Heart right ventricle (tissue), 16 donors: ENCODE data around the gene SNPH. TPM values are rescaled to one million over a fixed set of nuclear protein-coding genes. Genes with fewer than 3 reads are reported as not detected.

Experiments
- ATAC-seq, 8 donors: fragments of 200-7000 bp; cut with Tn5 transposase; one replicate each; pipeline ENCODE4 v1.9.1; 2020; ENCODE audit warnings: mild to moderate bottlenecking in 8 of 8, moderate library complexity in 8 of 8, moderate number of reproducible peaks in 1 of 8
- DNase-seq, 2 donors: peaks; one replicate each; pipeline ENCODE4 v3.0.0-alpha.2; 2020
- H3K27ac ChIP-seq, 10 donors: fragments of 200-600 bp; sonication (generic) in 2 of 10; one replicate each; pipeline versions ENCODE4 v1.5.0 to v1.8.0; 2020 to 2022; ENCODE audit warnings: mild to moderate bottlenecking in 3 of 10
- H3K27me3 ChIP-seq, 7 donors: fragments of 200-600 bp; one replicate each; pipeline ENCODE4 v1.8.0; 2021 to 2022; ENCODE audit warnings: mild to moderate bottlenecking in 2 of 7
- H3K36me3 ChIP-seq, 9 donors: fragments of 200-600 bp; sonication (generic) in 1 of 9; one replicate each; pipeline versions ENCODE4 v1.5.0 to v1.8.0; 2020 to 2022; ENCODE audit warnings: mild to moderate bottlenecking in 2 of 9
- H3K4me1 ChIP-seq, 9 donors: fragments of 200-600 bp; sonication (generic) in 1 of 9; one replicate each; pipeline versions ENCODE4 v1.5.0 to v1.8.0; 2020 to 2022; ENCODE audit warnings: mild to moderate bottlenecking in 4 of 9
- H3K4me3 ChIP-seq, 10 donors: fragments of 200-600 bp; sonication (generic) in 2 of 10; one replicate each; pipeline versions ENCODE4 v1.5.0 to v1.8.0; 2020 to 2022; ENCODE audit warnings: mild to moderate bottlenecking in 7 of 10, moderate library complexity in 2 of 10
- H3K9me3 ChIP-seq, 11 donors: fragments of 200-600 bp in 10 of 11; sonication (generic) in 2 of 11; one replicate each; pipeline versions ENCODE4 v1.5.0 to v1.8.0; 2013 to 2022; ENCODE audit warnings: mild to moderate bottlenecking in 2 of 11, control low read depth in 1 of 11, moderate library complexity in 1 of 11
- WGBS, 2 donors: extraction: QIAGEN DNeasy Blood & Tissue Kit; methylation state at CpG; one replicate each; pipeline ENCODE4 v1.1.7; 2013; ENCODE audit warnings: inconsistent platforms in 1 of 2; 5-methylcytosine and 5-hydroxymethylcytosine counted together
- intact Hi-C, 10 donors: fragments of 100-400 bp; cut with DNase I; formaldehyde crosslinking; loops; one replicate each; pipeline versions ENCODE4 v1.11.1 to v1.14.2; 2022
- polyA plus RNA-seq, 2 donors: library from polyadenylated mRNA; stranded (reverse); fragments of 200-250 nt; gene quantifications; one replicate each; pipeline ENCODE4 v1.2.3, GENCODE V29; 2013
- total RNA-seq, 10 donors: library from RNA; stranded (reverse); fragmentation: NEBNext Ultra II Directional in 3 of 10; extraction: Animal tissue kit (Norgen Biotek cat#: 25700) in 3 of 10; gene quantifications; one replicate each; pipeline versions ENCODE4 v1.2.1 to v1.2.4, GENCODE V29; 2021 to 2023
- TF ChIP-seq, protein P1 (sequence below), 9 donors: fragments of 200-600 bp; sonication (generic) in 2 of 9; IDR thresholded peaks; one replicate each; pipeline versions ENCODE4 v1.5.0 to v1.8.0; 2021 to 2022; ENCODE audit warnings: antibody characterized with exemption in 9 of 9, mild to moderate bottlenecking in 5 of 9, moderate library complexity in 1 of 9
- donor health status: Arrhythmogenic right ventricular cardiomyopathy.
- donor health status: ischemic (EF 13 %, LVEDD 7.1; RV severe dilation, severe dysfunction).
- donor health status: healthy with polysubstance abuse.
- donor health status: DM: no; HTN: yes; CAD: no.
- donor health status: DM: no; HTN: no; CAD: no.
- donor health status: ischemic (EF 25% LVEDD 6.9; RV normal size, moderate dysfunction).
- donor health status: ischemic (EF 25% LVEDD 5.7; RV mildly dilated, moderate dysfunction).
- donor health status: healthy.
- donor health status: DM: yes; HTN: yes; CAD: no.
- donor health status: Ischemic cardiomyopathy.
- donor health status: ischemic (EF 35%, LVEDD 5.7; RV mildly dilated, moderate dysfunction).
- donor health status: nonischemic (EF 11% LVEDD 7.7; RV severe dilation, severe dysfunction).
- donor health status: DM: yes; HTN: yes; CAD: no.
- donor health status: PGD.
- donor health status: ischemic (EF 29% LVEDD 5.4; RV normal size, mild dysfunction).
- donor health status: nonischemic (EF 23%, LVEDD 6.1; RV moderate dilation, normal function).

Gene SNPH
- total and polyA plus RNA-seq, 12 donors, result 1.5 to 14.3 (median 9.9) TPM

- DNase-seq, result no peak
- Histone ChIP-seq H3K4me1 (peaks cover 0 to 9% (median 0%) of the 10 kb centered on the region in 9 donors), H3K4me3 (no peak overlapping the region), H3K27ac (no peak overlapping the region), H3K36me3 (no peaks in the 10 kb centered on the region), H3K9me3 (no peaks in the 10 kb centered on the region), H3K27me3 (no peaks in the 10 kb centered on the region)
- intact Hi-C loops, result no loop called here
- no peak for ATAC-seq
- WGBS, 2 donors, result 76 to 82% methylated on average over 2 of the region's 2 CpGs
- TF ChIP-seq, protein P1, sequence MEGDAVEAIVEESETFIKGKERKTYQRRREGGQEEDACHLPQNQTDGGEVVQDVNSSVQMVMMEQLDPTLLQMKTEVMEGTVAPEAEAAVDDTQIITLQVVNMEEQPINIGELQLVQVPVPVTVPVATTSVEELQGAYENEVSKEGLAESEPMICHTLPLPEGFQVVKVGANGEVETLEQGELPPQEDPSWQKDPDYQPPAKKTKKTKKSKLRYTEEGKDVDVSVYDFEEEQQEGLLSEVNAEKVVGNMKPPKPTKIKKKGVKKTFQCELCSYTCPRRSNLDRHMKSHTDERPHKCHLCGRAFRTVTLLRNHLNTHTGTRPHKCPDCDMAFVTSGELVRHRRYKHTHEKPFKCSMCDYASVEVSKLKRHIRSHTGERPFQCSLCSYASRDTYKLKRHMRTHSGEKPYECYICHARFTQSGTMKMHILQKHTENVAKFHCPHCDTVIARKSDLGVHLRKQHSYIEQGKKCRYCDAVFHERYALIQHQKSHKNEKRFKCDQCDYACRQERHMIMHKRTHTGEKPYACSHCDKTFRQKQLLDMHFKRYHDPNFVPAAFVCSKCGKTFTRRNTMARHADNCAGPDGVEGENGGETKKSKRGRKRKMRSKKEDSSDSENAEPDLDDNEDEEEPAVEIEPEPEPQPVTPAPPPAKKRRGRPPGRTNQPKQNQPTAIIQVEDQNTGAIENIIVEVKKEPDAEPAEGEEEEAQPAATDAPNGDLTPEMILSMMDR (IDR thresholded peaks at IDR 0.05), result no peak
Measured at GRCh38 chr20:1275919-1276318, 9.8 kb downstream of the SNPH start.

- Histone ChIP-seq H3K27ac (no peak overlapping the region), H3K27me3 (no peaks in the 10 kb centered on the region), H3K36me3 (no peaks in the 10 kb centered on the region), H3K4me3 (no peak overlapping the region), H3K9me3 (no peaks in the 10 kb centered on the region), H3K4me1 (peaks cover 0 to 20% (median 9%) of the 10 kb centered on the region in 9 donors)
- ATAC-seq (no peak), DNase-seq (no peak)
- TF ChIP-seq, protein P1 (IDR thresholded peaks at IDR 0.05), result no peak
- intact Hi-C loops, result no loop called here
- WGBS, 2 donors, result 94 to 97% methylated on average over 8 of the region's 8 CpGs
Measured at GRCh38 chr20:1277529-1278322, 11.6 kb downstream of the SNPH start.

GRCh38 chr20:1278993-1279392 is 12.9 kb downstream of the SNPH start:
- no peaks in the 10 kb centered on the region for H3K9me3 ChIP-seq
- DNase-seq (no peak), ATAC-seq (no peak)
- no peaks in the 10 kb centered on the region for H3K27me3 ChIP-seq
- 92 to 93% methylated on average over 4 of the region's 4 CpGs for WGBS, 2 donors
- H3K4me1 ChIP-seq, result peaks cover 0 to 20% (median 9%) of the 10 kb centered on the region in 9 donors
- H3K27ac ChIP-seq, result no peak overlapping the region
- intact Hi-C loops, result no loop called here
- H3K36me3 ChIP-seq, result peaks cover 0 to 6% (median 0%) of the 10 kb centered on the region in 9 donors
- TF ChIP-seq, protein P1 (IDR thresholded peaks at IDR 0.05), result no peak
- H3K4me3 ChIP-seq, result no peak overlapping the region

DNA sequence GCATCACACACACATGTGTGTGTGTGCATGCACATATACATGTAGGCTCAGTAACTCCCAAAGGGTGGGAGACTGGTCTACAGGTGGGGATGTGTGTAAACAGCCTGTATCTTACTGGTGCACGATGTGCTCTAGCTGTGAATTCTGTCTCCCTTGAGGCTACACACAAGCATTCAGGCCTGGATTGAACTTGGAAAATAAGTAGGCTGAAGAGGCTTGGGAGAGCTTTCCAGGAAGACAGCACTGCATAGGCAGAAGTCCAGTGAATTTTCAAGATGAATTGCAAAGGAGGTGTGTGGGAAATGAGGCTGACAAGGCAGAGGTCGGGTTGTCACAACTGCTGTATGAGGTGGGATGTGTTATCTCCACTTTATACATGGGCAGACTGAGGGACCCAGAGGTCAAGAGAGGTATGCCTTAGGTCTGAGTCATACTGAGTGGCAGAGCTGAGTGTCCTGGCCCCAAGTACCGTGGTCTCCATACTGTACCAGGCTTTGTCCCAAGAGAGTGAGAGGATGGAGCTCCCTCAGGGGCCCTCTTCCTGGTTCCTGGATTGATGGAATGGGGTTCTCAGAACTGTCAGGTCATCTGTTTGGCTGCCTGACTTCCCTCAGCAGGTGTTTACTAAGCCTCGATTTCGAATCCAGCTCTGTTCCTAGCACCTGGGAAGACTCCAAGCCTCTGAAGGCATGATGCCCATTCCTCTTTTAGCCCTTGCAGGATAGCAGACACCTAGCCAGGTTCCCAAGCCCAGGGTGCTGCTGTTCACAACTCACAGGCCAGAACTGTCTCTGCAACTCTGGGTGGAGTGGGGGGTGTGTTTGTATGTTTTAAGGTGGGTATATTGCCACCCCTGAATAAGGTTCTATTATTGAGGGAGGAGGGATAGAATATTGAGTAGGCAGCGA is 14.4 kb downstream of the SNPH start:
- DNase-seq, result no peak
- TF ChIP-seq, protein P1 (IDR thresholded peaks at IDR 0.05), result no peak
- Histone ChIP-seq H3K27ac (peak overlapping the region in 1 of 10 donors; percentile 60), H3K36me3 (peaks cover 0 to 6% (median 0%) of the 10 kb centered on the region in 9 donors), H3K4me1 (peaks cover 0 to 20% (median 9%) of the 10 kb centered on the region in 9 donors), H3K4me3 (no peak overlapping the region), H3K27me3 (no peaks in the 10 kb centered on the region), H3K9me3 (no peaks in the 10 kb centered on the region)
- intact Hi-C loops, result no loop called here
- WGBS, 2 donors, result 66 to 70% methylated on average over 6 of the region's 6 CpGs
- peak in 6 of 8 donors; percentile 34 to 87 (median 60) for ATAC-seq
